ENCODE measurements around the gene COMMD1.

COMMD1 gene

DNA sequence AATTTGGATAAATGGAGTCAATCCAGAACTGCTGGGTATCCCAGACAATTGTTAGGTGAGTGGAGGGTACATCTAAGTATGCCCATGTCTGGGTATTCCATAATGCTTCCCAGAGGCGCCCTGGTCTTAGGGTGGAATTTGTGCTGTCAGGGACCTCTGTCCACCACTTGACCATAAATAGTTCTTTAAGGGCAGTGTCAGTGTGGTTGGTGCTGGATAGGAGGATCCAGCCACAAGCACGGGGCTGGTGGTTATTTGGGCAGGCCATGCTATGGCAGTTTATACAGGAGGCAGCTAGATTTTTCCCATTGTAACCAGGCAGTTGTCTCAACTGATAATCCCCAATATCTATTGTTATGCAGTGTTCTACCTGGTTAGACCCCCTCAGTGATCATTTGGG lies 186.0 kb downstream of the COMMD1 start:
- ATAC-seq (ENCODE audit: insufficient read depth, low read depth) (no peak), DNase-seq (no peak)
- Histone ChIP-seq H3K9me3 (ENCODE audit: insufficient read depth, low read length, severe bottlenecking) (no peaks in the 10 kb centered on the region), H3K9ac (ENCODE audit: low read depth, low read length) (no peak overlapping the region), H3K79me2 (ENCODE audit: insufficient read depth, low read length) (no peaks in the 10 kb centered on the region), H3K27ac (ENCODE audit: low read length) (no peak overlapping the region), H3K27me3 (ENCODE audit: insufficient read depth, low read length, poor library complexity) (no peaks in the 10 kb centered on the region), H3K36me3 (ENCODE audit: insufficient read depth, low read length) (no peaks in the 10 kb centered on the region), H4K20me1 (ENCODE audit: insufficient read depth, low read length) (no peaks in the 10 kb centered on the region), H2AFZ (ENCODE audit: low read depth, low read length) (no peak overlapping the region), H3K4me3 (ENCODE audit: low read depth in 1 of 2, low read length in 2 of 2) (no peak overlapping the region), H3K4me2 (ENCODE audit: insufficient read depth, low read length) (no peak overlapping the region), H3K4me1 (ENCODE audit: insufficient read depth, low read length) (no peaks in the 10 kb centered on the region)
- TF ChIP-seq, protein P1, sequence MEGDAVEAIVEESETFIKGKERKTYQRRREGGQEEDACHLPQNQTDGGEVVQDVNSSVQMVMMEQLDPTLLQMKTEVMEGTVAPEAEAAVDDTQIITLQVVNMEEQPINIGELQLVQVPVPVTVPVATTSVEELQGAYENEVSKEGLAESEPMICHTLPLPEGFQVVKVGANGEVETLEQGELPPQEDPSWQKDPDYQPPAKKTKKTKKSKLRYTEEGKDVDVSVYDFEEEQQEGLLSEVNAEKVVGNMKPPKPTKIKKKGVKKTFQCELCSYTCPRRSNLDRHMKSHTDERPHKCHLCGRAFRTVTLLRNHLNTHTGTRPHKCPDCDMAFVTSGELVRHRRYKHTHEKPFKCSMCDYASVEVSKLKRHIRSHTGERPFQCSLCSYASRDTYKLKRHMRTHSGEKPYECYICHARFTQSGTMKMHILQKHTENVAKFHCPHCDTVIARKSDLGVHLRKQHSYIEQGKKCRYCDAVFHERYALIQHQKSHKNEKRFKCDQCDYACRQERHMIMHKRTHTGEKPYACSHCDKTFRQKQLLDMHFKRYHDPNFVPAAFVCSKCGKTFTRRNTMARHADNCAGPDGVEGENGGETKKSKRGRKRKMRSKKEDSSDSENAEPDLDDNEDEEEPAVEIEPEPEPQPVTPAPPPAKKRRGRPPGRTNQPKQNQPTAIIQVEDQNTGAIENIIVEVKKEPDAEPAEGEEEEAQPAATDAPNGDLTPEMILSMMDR (IDR thresholded peaks at IDR 0.05; ENCODE audit: borderline replicate concordance, extremely low read depth, low read length, poor library complexity, severe bottlenecking) = no peak
- no peak for TF ChIP-seq EZH2 (IDR thresholded peaks at IDR 0.05; ENCODE audit: borderline replicate concordance, low read depth, low read length, severe bottlenecking)

DNA sequence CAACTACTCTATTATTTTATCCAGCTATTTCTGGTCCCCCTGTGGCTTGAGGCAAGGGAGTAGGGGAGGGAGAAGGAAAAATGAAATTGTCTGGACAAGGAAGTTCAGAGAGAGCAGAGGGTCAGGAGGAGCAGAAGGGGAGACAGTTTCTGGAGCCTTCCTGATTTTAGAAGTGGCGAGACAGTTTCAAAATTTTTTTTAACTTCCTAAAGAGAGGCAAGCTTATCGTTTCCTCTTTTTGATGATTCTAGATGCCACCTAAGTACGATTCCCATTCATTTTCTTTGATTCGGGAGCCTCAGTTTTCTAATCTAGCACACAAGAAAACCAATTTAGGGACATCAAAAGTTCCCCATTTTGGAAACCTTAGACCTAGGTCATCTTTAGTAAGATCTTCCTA lies 193.6 kb downstream of the COMMD1 start:
- Histone ChIP-seq H3K9ac (ENCODE audit: low read depth, low read length) (no peak overlapping the region), H3K36me3 (ENCODE audit: insufficient read depth, low read length) (no peaks in the 10 kb centered on the region), H3K27me3 (ENCODE audit: insufficient read depth, low read length, poor library complexity) (no peaks in the 10 kb centered on the region), H3K4me1 (ENCODE audit: insufficient read depth, low read length) (no peaks in the 10 kb centered on the region), H4K20me1 (ENCODE audit: insufficient read depth, low read length) (no peaks in the 10 kb centered on the region), H3K27ac (ENCODE audit: low read length) (no peak overlapping the region), H3K4me2 (ENCODE audit: insufficient read depth, low read length) (no peak overlapping the region), H3K4me3 (ENCODE audit: low read depth in 1 of 2, low read length in 2 of 2) (no peak overlapping the region), H3K9me3 (ENCODE audit: insufficient read depth, low read length, severe bottlenecking) (no peaks in the 10 kb centered on the region), H2AFZ (ENCODE audit: low read depth, low read length) (no peak overlapping the region), H3K79me2 (ENCODE audit: insufficient read depth, low read length) (no peaks in the 10 kb centered on the region)
- DNase-seq (no peak), ATAC-seq (ENCODE audit: insufficient read depth, low read depth) (no peak)
- TF ChIP-seq, protein P1 (IDR thresholded peaks at IDR 0.05; ENCODE audit: borderline replicate concordance, extremely low read depth, low read length, poor library complexity, severe bottlenecking) = no peak
- no peak for TF ChIP-seq EZH2 (IDR thresholded peaks at IDR 0.05; ENCODE audit: borderline replicate concordance, low read depth, low read length, severe bottlenecking)

GRCh38 chr2:62099523-62100175 lies 194.2 kb downstream of the COMMD1 start:
- Histone ChIP-seq H4K20me1 (ENCODE audit: insufficient read depth, low read length) (no peaks in the 10 kb centered on the region), H3K4me3 (ENCODE audit: low read depth in 1 of 2, low read length in 2 of 2) (no peak overlapping the region), H3K27ac (ENCODE audit: low read length) (no peak overlapping the region), H3K4me1 (ENCODE audit: insufficient read depth, low read length) (no peaks in the 10 kb centered on the region), H2AFZ (ENCODE audit: low read depth, low read length) (no peak overlapping the region), H3K36me3 (ENCODE audit: insufficient read depth, low read length) (no peaks in the 10 kb centered on the region), H3K79me2 (ENCODE audit: insufficient read depth, low read length) (no peaks in the 10 kb centered on the region), H3K9me3 (ENCODE audit: insufficient read depth, low read length, severe bottlenecking) (no peaks in the 10 kb centered on the region), H3K27me3 (ENCODE audit: insufficient read depth, low read length, poor library complexity) (no peaks in the 10 kb centered on the region), H3K9ac (ENCODE audit: low read depth, low read length) (no peak overlapping the region), H3K4me2 (ENCODE audit: insufficient read depth, low read length) (no peak overlapping the region)
- DNase-seq = no peak
- no peak for ATAC-seq (ENCODE audit: insufficient read depth, low read depth)
- no peak for TF ChIP-seq EZH2 (IDR thresholded peaks at IDR 0.05; ENCODE audit: borderline replicate concordance, low read depth, low read length, severe bottlenecking)
- TF ChIP-seq, protein P1 (IDR thresholded peaks at IDR 0.05; ENCODE audit: borderline replicate concordance, extremely low read depth, low read length, poor library complexity, severe bottlenecking) = no peak
